K562 (cell line): ENCODE measurements around the gene EVC.

Source experiments
- HCFC1 ChIP-seq: IDR thresholded peaks from 2 replicates; pipeline ENCODE4 v1.6.1; 2012; ENCODE audit warnings: low read depth, low read length, improper control_type of control experiment
- NFIC ChIP-seq: fragments of 450-650 bp; IDR thresholded peaks from 2 replicates; pipeline ENCODE4 v1.6.1; 2017; ENCODE audit warnings: mild to moderate bottlenecking, inconsistent platforms
- ZBTB1 ChIP-seq: sonication (generic); formaldehyde crosslinking; IDR thresholded peaks from 2 replicates; pipeline ENCODE4 v1.8.1; 2023; ENCODE audit warnings: missing genetic modification reagents, low read depth, mild to moderate bottlenecking, borderline replicate concordance
- ZNF316 ChIP-seq: fragments of 450-650 bp; IDR thresholded peaks from 2 replicates; pipeline ENCODE4 v1.6.1; 2016
- ZZZ3 ChIP-seq: fragments of 450-650 bp; IDR thresholded peaks from 2 replicates; pipeline ENCODE4 v1.6.1; 2016; ENCODE audit warnings: antibody characterized with exemption, mild to moderate bottlenecking, moderate library complexity

GRCh38 chr4:5691491-5692132 lies 19.4 kb upstream of the EVC start:
- TF ChIP-seq HCFC1 (no peak), ZZZ3 (no peak), ZBTB1 (no peak), NFIC (no peak), ZNF316 (no peak)
